Measurements from ENCODE around the gene PDE4D.

The PDE4D gene

GRCh38 chr5:58933891-58934628 is 959.5 kb downstream of the PDE4D start:
- DNase-seq: no peak

- no peak for DNase-seq
Observed at GRCh38 chr5:58932057-58932612, 961.4 kb downstream of the PDE4D start.

GRCh38 chr5:58930520-58930919 is 963.0 kb downstream of the PDE4D start:
- no peak for DNase-seq

DNA sequence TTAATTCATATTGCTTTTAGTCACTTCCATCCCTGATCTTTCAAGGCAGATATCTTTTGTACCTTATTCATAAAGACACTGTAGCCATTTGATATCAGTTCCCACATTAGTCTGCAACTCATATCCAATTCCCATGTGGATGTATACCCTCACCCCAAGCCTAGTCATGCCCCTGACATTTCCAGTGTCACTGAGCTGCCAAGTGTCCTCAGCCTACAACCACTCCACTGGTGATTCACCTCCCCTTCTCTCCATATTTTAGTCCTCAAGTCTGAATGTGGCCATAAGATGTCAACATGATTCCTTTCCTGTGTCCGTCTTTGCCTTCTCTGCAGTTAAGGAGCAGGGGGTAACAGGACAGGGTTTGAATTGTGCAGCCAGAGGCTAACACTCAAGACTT is 963.8 kb downstream of the PDE4D start:
- DNase-seq: no peak

- no peak for DNase-seq
Observed at GRCh38 chr5:58927938-58928337, 965.6 kb downstream of the PDE4D start.

DNA sequence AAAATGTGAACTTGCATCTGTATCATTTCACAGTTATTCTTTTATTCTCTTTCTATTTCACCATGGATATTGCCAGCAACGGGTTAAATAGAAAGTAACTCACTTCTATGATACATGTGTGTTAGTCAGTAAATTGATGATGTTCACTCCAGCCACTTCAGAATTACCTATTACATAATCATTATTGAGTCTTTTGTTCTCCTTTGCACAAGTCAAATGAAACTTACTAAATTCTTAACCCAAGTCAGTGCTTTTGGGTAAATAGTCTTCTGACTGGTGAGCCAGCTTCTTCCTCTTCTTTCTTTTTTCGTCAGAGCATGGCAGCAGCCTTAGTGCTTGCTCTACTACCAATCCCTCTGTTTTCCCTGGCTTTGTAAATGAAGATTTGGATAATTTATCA is 966.3 kb downstream of the PDE4D start:
- no peak for DNase-seq

DNA sequence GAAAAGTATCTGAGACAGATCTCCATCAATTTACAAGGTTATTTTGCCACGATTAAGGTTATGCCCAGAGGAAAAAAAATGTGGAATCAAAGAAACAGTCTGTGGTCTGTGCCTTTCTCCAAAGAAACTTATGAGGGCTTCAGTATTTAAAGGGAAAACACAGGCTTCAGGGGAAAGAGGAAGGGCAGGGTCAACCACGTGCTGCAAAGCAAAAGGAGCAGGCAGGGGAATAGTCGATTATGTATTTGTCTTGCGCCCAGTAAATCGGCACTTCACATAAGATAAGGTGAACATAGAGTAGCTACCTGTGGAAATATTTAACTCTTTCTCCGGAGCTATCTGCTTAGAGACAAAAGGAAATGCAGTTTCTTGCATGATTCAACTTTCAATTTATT is 967.0 kb downstream of the PDE4D start:
- no peak for DNase-seq

DNA sequence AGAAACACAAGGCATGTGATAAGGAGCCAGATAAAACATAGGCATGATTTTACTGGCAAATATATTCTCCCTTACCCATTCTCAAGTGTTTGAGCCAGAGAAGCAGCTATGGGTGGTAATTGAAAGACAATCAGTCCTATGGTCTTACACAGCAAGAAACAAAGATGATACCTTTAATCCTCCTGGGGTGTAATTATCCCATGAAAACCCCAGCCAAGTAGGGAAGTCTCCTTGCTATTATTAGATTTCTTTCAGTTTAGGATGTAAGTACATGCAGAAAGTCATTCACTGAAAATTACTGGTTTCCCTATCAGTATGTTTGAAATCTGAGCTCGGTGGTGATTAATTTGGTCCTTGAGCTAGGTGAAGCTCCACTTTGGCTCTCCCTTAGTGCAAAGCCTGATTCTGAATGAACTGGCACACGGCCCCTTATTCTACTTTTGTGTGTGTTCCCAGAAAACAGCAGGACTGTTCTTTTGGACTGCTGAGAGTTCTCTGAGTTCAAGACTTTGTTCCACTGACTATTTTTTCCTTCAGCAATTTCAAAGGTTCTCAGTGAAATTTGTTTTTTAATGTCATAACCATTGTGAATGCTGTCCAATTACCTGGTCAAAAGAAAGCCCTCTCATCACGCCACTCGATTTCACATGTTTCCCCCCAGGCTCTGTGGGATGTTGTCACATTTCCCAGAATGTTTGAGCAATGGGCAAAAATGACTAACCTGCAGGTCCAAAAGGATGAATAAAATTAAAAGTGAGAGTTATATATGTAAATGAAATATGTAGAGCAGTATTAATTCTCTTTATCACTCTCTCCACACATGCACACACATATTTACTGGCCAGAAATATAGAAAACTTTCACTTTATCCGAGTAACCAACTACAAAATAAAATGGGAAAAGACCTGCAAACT is 967.6 kb downstream of the PDE4D start:
- DNase-seq: peak; percentile 13

- peak; percentile 46 for DNase-seq
Observed at GRCh38 chr5:58924306-58924705, 969.2 kb downstream of the PDE4D start.

- DNase-seq: no peak
Observed at GRCh38 chr5:58923355-58923754, 970.2 kb downstream of the PDE4D start.

DNA sequence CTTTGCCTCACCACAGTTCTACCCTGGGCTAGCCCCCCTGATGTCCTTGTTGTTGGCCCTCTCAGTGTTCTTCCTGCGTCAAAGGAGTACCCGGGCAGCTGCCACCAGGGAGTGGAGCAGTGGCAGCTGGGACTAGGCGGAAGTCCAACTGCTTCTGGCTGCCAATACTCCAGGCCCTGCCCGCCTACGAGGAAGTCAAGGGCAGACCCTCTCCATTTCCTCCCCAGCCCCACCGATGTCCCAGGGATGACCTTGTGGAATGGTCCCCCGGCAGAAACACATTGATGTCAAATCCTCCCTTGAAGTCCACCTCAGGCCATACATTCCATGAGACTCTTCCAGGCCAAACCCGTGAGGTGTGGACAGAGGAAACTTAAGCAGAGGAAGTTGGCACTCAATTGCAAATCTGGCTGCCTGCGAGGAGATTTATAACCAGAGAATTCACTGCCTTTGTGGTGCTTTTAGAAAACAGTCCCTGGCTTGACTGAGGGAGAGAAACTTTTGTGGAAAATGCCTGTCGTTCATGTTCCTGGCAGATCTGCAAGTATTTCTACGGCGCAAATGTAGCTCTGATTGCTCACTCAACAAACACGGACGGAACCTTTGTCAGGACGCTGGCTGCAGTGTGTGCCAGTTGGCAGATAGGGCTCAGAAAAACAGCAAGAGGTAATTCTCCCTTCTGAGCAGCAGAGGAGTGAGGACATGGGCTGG is 970.9 kb downstream of the PDE4D start:
- DNase-seq: peak; percentile 88

DNA sequence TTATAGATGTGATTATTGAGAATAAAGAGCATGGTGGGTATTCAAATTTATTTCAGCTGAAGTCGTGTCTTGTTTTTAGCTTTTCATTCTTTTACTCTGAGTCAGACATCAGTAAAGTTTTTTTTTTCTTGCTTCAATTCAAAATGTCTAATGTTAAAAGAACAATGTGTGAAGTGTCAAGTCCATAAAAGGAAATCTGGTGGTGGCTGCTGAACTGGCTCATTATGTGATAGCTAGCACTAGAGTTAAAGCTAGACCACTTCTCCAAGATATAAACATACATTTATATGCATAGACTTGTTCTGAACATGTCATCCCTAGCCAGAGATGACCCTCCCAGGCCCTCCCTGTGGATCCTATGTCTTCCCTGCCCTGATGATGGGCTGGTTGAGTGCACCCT is 972.4 kb downstream of the PDE4D start:
- no peak for DNase-seq

DNA sequence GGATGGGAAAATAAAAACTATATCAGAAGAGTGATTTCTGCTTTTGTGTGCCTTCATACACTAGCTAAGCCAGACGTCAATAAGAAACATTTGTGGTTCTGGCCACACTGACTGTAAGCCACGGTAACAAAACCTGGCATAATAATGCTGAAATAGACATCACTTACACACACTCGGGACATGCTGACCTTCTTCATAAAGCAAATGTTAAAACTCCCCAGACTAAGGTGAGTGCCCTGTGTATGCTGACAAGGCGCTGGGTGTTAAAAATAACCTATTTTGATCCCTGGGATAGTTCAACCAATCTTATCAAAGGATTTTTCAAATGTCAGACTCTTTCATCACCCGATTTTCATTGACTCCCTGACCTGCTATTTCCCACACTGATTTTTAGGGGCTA is 973.7 kb downstream of the PDE4D start:
- DNase-seq: no peak
